22Rv1 (cell line): ENCODE results near the gene SHISA5.

Experiments used
- H3K27ac ChIP-seq: fragments of 450-650 bp; 2 replicates; pipeline ENCODE4 v1.5.1; 2017
- CTCF ChIP-seq: fragments of 450-650 bp; IDR thresholded peaks from 2 replicates; pipeline ENCODE4 v1.5.1; 2017; ENCODE audit warnings: mild to moderate bottlenecking
- ZFX ChIP-seq: fragments of 450-650 bp; IDR thresholded peaks from 2 replicates; pipeline ENCODE4 v1.6.1; 2017; ENCODE audit warnings: antibody characterized with exemption, borderline replicate concordance

Gene SHISA5

GRCh38 chr3:48528754-48529153, 24.8 kb upstream of the SHISA5 start:
- TF ChIP-seq ZFX (no peak), CTCF (no peak)
- no peak overlapping the region for H3K27ac ChIP-seq

GRCh38 chr3:48528048-48528447, 24.1 kb upstream of the SHISA5 start:
- TF ChIP-seq ZFX (no peak), CTCF (no peak)
- H3K27ac ChIP-seq: no peak overlapping the region

- TF ChIP-seq ZFX (no peak), CTCF (no peak)
- H3K27ac ChIP-seq: no peak overlapping the region
Observed at GRCh38 chr3:48524970-48525369, 21.0 kb upstream of the SHISA5 start.

- no peak for TF ChIP-seq ZFX
- no peak for TF ChIP-seq CTCF
- no peak overlapping the region for H3K27ac ChIP-seq
Observed at GRCh38 chr3:48521635-48522034, 17.7 kb upstream of the SHISA5 start.

GRCh38 chr3:48519277-48519643, 15.3 kb upstream of the SHISA5 start:
- no peak overlapping the region for H3K27ac ChIP-seq
- TF ChIP-seq ZFX: no peak
- TF ChIP-seq CTCF: no peak

- TF ChIP-seq ZFX (no peak), CTCF (no peak)
- no peak overlapping the region for H3K27ac ChIP-seq
Observed at GRCh38 chr3:48518638-48519276, 14.8 kb upstream of the SHISA5 start.

- TF ChIP-seq CTCF: no peak
- TF ChIP-seq ZFX: no peak
- no peak overlapping the region for H3K27ac ChIP-seq
Observed at GRCh38 chr3:48518069-48518468, 14.1 kb upstream of the SHISA5 start.
